HG03460 (cell line): Measurements from ENCODE around the gene TDRD1.

Experiments used
- ATAC-seq: cut with Tn5 transposase; IDR thresholded peaks from one replicate; pipeline ENCODE4 v1.9.1; 2021; ENCODE audit not compliant: unreplicated experiment

TDRD1 gene

GRCh38 chr10:114265392-114266053, 86.4 kb downstream of the TDRD1 start:
- ATAC-seq: no peak

DNA sequence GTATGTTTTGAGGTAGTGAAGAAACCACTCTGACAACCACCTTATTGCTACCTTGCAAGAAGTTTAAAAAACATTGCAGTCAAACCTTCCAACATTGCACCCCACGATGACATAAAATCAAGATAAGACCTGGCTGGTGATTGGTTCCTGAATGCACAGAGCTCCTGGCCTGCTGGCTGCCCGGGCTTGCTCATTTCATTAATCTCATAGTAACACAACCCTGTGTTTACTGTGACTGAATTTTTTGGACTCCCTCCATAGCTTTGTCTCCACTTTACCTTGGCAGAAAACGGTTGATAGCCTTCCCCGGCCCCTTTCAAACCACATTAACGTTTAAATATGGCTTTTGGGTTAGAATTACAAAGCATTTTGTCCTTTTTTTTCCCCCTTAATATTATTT, 87.4 kb downstream of the TDRD1 start:
- no peak for ATAC-seq

DNA sequence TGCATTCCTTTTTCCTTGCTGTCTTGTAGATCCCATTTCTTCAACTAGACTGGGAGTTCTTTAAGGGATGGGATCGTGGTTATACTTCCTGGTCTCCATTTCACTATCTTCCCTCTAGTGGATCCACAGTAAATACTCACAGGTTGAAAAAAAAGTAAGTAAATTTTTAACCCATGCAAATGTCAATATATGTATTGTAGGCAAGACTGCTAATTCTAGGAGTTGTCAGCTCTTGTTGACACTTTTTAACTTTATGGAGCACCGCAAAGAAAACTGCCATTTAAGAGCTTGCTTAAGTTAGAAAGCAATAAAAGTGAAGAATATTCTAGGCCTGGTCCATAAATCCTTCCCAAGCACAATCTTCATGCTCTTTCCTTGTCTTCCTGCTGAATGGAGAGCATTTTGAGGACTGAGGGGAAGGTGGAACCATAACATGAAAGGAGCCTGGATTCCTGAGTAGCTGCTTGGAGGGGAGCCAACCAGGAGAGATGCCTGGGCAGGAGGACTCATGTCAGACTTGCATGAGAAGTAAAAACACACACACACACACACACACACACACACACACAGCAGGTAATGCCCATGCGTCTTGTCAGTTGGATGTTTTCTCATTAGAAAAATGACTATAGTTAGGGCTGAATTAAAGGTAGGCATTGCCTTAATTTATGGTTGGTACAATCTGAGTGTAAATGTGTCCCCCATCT, 92.1 kb downstream of the TDRD1 start:
- no peak for ATAC-seq

DNA sequence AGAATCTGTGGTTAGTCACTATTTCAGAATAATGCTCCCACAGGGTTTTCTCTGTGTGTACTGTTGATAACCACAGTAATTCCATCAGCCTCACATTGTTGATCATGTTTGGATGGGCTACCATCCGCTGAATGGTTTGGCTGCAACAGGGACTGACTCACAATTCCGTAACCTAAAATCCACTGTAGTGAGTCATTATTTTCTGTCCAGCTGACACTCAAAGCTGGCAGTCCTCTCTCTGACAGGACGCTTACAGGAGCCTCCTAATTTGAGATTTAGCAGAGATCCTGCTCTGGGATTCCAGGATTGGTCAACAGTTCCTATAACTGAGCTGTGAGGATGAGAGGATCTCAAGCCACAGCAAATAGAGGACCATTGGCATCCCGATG, 92.6 kb downstream of the TDRD1 start:
- no peak for ATAC-seq

DNA sequence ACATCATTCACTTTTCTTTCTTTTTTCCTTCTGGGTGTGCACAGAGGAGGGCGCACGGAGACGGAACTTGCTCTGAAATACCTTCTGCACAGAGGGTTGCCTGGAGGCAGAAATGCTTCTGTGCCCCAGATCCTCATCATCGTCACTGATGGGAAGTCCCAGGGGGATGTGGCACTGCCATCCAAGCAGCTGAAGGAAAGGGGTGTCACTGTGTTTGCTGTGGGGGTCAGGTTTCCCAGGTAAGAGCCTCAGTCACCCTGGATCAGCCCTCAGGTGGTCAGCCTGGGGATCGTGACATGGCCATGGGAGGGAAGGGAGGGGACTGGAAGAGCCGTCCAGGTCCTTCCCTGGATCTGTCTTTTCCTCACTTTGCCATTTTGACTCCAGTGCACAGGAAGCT, 93.5 kb downstream of the TDRD1 start:
- no peak for ATAC-seq

- no peak for ATAC-seq
These were observed 94.8 kb downstream of the TDRD1 start for GRCh38 chr10:114273910-114274309.

DNA sequence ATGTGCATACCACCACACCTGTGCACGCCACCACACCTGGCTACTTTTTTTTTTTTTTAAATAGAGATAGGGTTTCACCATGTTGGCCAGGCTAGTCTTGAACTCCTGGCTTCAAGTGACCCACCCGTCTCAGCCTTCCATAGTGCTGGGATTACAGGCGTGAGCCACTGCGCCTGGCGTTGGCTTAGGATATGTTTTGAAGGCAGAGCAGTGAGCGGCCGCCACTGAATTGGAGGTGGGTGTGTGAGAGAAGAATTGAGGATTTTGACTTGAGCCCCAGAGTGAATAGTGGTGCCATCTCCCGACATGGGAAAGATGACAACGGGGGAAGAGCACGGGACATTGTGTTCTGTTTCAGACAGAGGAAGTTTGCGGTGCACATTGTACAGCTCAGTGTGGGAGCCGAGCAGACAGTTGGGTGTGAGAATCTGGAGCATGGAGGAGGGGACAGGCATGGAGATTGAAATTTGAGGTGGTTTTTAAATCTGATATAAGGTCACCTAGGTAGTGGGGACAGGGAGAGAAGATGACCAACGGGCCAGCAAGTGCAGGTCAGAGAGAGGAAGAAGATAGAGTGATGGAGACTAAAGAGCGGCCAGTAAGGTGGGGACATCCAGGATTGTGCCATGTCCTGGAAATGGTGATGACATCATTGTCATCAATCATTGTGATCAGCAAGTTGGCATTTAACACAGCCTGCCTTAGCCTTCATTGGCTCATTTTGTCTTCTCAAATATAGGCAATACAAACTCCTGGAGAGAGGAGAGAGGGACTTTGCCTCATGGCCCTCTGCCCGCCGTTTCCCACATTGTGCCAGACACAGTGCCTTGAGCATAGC, 95.7 kb downstream of the TDRD1 start:
- ATAC-seq: no peak

DNA sequence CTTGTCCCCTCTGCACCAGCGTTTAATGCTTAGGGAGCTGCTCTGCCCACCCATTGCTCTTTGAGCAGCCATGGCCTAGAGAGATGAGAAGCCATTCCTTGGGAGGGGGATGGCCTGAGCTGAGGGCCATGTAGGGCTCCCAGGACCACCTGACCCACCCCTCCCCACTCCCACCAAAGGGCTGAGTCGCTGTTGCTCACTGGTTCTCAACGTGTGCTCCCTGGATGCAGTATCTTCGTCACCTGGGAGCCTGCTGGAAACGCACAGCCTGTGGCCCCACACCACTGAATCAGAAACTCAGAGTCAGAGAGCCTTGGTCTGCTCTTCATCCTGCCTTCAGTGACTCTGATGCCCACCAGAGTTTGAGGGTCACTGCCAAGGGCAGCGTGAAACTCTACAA, 96.9 kb downstream of the TDRD1 start:
- ATAC-seq: no peak

DNA sequence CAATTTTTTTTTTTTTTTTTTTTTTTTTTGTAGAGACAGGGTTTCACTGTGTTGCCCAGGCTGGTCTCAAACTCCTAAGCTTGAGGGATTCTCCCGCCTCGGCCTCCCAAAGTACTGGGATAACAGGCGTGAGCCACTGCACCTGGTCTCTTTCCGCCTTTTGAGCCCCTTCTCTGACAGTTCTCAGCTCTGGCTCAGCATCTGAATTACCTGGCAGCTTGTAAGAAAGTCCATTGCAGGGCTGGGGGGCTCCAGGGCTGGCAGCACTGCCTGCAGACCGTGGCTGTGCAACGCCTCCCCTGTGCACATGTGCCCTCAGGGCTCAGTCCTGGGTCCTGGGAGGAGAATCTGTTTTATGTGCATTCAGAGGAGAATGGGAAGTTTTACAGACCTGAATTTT, 97.5 kb downstream of the TDRD1 start:
- no peak for ATAC-seq

GRCh38 chr10:114278140-114278883, 99.2 kb downstream of the TDRD1 start:
- no peak for ATAC-seq

GRCh38 chr10:114278884-114279191, 99.7 kb downstream of the TDRD1 start:
- no peak for ATAC-seq

DNA sequence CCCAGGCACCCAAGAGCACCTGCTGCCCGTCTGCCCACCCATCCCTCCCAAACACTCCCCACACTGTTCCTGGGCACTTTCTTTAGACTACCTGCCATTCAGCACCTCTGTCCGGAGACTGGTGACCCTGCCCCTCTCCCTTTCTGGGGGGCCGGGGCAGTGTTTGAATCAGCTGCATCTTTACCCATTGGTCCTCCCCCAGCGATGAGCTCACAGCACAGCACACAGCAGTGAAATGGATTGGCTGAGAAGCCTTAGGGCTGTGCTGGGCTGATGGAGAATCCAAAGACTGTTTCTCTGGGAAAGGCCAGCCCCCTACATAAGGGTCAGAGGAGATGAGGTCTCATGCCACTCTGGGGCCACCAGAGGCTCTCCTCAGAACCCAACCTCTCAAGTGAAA, 100.1 kb downstream of the TDRD1 start:
- ATAC-seq: no peak

DNA sequence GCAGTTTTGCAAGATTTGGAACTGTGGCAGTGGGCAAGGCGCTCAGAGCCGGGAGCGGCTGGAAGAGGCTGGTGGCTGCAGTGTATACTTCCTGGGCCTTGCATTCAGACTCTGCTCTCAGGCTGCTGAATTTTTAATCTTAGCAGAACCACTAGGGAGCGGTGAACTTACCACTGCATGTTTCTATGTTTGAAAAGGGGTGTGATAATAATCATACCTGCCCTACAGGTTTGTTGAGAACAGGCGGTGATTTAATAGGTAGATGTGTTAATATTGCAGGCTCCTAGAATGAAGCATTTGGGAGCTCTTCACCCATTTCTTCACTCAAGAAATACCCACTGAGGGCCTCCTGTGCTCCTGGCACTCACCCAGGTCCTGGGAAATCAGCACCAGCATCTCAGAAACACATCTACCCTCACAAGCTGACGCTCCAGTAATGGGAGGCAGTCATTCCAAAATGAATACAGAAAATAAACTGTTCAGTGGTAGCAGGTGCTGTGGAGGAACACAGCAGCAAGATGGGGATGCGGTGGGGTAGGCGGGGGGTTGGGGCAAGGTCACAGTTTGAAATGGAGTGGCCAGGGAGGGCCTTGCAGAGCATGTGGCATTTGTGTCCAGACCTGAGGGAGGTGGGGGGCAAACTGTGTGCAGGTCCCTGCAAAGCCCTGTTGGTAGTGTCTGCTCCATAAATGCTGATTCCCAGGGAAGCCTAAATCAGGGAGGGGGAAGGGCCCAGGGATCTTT, 100.9 kb downstream of the TDRD1 start:
- no peak for ATAC-seq

DNA sequence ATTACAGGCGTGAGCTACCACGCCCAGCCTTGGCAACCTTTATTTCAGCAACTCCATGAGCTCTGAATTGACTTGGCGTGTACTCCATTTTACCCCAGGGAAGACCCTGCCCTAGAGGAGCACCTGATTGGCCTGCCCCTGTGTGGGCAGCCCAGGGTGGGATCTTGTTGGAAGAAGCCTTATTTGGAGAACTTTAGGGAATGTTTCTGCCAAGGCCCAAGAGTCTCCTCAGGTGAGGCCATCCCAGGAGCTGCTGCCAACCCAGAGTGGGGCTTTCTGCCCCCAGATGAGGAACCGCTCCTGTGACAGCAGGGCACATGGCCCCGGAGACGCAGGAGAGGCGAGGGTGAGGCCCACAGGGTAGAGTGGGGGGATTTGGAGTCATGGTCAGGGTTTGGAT, 101.9 kb downstream of the TDRD1 start:
- no peak for ATAC-seq

GRCh38 chr10:114281461-114281860, 102.3 kb downstream of the TDRD1 start:
- no peak for ATAC-seq
